HEK293T (cell line): Measurements from ENCODE around the gene SPATA4.

Experiments
- CTCF ChIA-PET: fragments of 350-600 bp; formaldehyde crosslinking; extraction: SDS; loops from one replicate; lab custom pipeline; 2021; ENCODE audit warnings: antibody characterized with exemption, inconsistent platforms; lab: Yijun Ruan, JAX
- POLR2A ChIA-PET: fragments of 350-600 bp; formaldehyde crosslinking; extraction: SDS; loops from one replicate; lab custom pipeline; 2020; ENCODE audit warnings: antibody characterized with exemption, inconsistent platforms; lab: Yijun Ruan, JAX
- DNase-seq: peaks from one replicate; pipeline ENCODE4 v3.0.0; 2012; ENCODE audit warnings: mixed read lengths; ENCODE audit errors: extremely low spot score
- ARNT ChIP-seq: fragments of 450-650 bp; IDR thresholded peaks from 2 replicates; pipeline ENCODE4 v1.6.1; 2017; ENCODE audit warnings: mild to moderate bottlenecking
- BHLHE40 ChIP-seq: fragments of 450-650 bp; IDR thresholded peaks from 2 replicates; pipeline ENCODE4 v1.6.1; 2016; ENCODE audit warnings: mild to moderate bottlenecking, moderate library complexity, borderline replicate concordance
- CTBP1 ChIP-seq: fragments of 450-650 bp; IDR thresholded peaks from 2 replicates; pipeline ENCODE4 v1.6.1; 2016; ENCODE audit warnings: borderline replicate concordance
- ELF4 ChIP-seq: fragments of 450-650 bp; IDR thresholded peaks from 2 replicates; pipeline ENCODE4 v1.6.1; 2017; ENCODE audit warnings: antibody characterized with exemption
- FOXA1 ChIP-seq: fragments of 450-650 bp; IDR thresholded peaks from 2 replicates; pipeline ENCODE4 v1.6.1; 2016; ENCODE audit warnings: mild to moderate bottlenecking
- FOXK2 ChIP-seq: fragments of 450-650 bp; IDR thresholded peaks from 2 replicates; pipeline ENCODE4 v1.6.1; 2016; ENCODE audit warnings: mild to moderate bottlenecking
- FOXM1 ChIP-seq: fragments of 450-650 bp; IDR thresholded peaks from 2 replicates; pipeline ENCODE4 v1.6.1; 2017; ENCODE audit warnings: mild to moderate bottlenecking, borderline replicate concordance
- HDGF ChIP-seq: fragments of 450-650 bp; IDR thresholded peaks from 2 replicates; pipeline ENCODE4 v1.6.1; 2017; ENCODE audit warnings: antibody characterized with exemption, borderline replicate concordance
- L3MBTL2 ChIP-seq: fragments of 450-650 bp; conservative IDR thresholded peaks from 2 replicates; pipeline ENCODE4 v1.6.1; 2016; ENCODE audit warnings: mild to moderate bottlenecking
- LEF1 ChIP-seq: fragments of 450-650 bp; IDR thresholded peaks from 2 replicates; pipeline ENCODE4 v1.6.1; 2017; ENCODE audit warnings: mild to moderate bottlenecking, borderline replicate concordance
- NFRKB ChIP-seq: fragments of 450-650 bp; IDR thresholded peaks from 2 replicates; pipeline ENCODE4 v1.6.1; 2016; ENCODE audit warnings: mild to moderate bottlenecking, moderate library complexity
- SP1 ChIP-seq: fragments of 450-650 bp; IDR thresholded peaks from 2 replicates; pipeline ENCODE4 v1.6.1; 2017
- SUZ12 ChIP-seq: fragments of 450-650 bp; IDR thresholded peaks from 2 replicates; pipeline ENCODE4 v1.6.1; 2016; ENCODE audit warnings: mild to moderate bottlenecking
- TARDBP ChIP-seq: fragments of 450-650 bp; IDR thresholded peaks from 2 replicates; pipeline ENCODE4 v1.6.1; 2016
- ZNF384 ChIP-seq: fragments of 450-650 bp; IDR thresholded peaks from 2 replicates; pipeline ENCODE4 v1.6.1; 2016
- TF ChIP-seq, protein P1 (sequence below): fragments of 450-650 bp; IDR thresholded peaks from 2 replicates; pipeline ENCODE4 v1.6.1; 2016

SPATA4 gene

DNA sequence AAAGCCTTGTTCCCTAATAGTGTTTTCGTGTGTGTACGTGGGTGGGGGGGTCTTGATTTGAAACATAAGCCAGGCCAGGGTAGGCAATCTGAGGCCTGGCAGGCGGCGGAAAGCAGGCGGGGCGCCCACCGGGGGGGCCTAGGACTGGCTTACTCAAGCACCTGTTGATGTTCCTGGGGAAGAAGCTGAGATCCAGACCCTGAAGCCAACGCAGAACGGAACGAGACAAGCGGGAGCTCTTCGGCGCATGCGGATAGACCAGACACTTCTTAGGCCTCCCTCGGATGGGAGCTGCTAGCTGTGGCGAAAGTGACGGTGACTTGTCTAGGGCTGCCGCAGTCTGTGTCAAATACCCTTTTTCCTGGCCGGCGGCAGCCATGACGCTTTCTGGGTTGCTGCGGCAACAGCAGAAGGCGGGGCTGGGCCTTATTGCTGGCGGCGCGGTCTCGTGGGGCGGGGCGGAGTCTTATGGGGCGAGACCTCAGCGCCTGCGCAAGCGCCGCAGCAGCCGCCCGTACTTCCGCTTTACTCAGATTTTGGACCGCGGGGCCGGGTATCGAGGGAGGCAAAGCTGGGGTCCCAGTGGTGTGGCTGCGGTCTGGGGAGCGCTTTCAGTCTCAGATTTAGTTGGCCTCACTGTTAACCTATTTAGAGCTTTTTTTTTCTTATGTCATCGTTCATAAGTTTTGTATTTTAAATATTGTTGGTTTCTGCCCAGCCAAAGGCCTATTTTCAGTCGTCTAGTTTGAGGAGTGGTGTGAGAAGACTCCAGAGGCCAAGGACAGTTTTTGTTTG is at the start of gene SPATA4:
Gene SPATA4, minus strand, starts transcription at position 402 of the 795 bp plus-strand sequence. Its CDS starts 23 bp downstream, at position 379.
- ChIA-PET POLR2A (interaction anchor here (0.9 to 2.5 kb wide), 10 partner anchors 9 to 1701 kb away, joined by 3 to 13 read pairs (median 4); partner anchors contain the start of genes SPCS3 and WDR17), CTCF (interaction anchor here (0.5 to 1.4 kb wide), 2 partner anchors 77 to 145 kb away, joined by 4 to 5 read pairs; no protein-coding TSS in a partner anchor)
- TF ChIP-seq SP1 (no peak), HDGF (no peak), ELF4 (peak; percentile 77), FOXA1 (no peak), NFRKB (no peak), TARDBP (no peak), ARNT (peak; percentile 51; the same call in 1 of the 2 replicates), FOXM1 (no peak), CTBP1 (no peak), ZNF384 (no peak), SUZ12 (no peak), L3MBTL2 (peak; percentile 64), LEF1 (no peak), BHLHE40 (no peak), FOXK2 (no peak)
- TF ChIP-seq, protein P1, sequence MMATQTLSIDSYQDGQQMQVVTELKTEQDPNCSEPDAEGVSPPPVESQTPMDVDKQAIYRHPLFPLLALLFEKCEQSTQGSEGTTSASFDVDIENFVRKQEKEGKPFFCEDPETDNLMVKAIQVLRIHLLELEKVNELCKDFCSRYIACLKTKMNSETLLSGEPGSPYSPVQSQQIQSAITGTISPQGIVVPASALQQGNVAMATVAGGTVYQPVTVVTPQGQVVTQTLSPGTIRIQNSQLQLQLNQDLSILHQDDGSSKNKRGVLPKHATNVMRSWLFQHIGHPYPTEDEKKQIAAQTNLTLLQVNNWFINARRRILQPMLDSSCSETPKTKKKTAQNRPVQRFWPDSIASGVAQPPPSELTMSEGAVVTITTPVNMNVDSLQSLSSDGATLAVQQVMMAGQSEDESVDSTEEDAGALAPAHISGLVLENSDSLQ = no peak
- DNase-seq = peak; percentile 93

DNA sequence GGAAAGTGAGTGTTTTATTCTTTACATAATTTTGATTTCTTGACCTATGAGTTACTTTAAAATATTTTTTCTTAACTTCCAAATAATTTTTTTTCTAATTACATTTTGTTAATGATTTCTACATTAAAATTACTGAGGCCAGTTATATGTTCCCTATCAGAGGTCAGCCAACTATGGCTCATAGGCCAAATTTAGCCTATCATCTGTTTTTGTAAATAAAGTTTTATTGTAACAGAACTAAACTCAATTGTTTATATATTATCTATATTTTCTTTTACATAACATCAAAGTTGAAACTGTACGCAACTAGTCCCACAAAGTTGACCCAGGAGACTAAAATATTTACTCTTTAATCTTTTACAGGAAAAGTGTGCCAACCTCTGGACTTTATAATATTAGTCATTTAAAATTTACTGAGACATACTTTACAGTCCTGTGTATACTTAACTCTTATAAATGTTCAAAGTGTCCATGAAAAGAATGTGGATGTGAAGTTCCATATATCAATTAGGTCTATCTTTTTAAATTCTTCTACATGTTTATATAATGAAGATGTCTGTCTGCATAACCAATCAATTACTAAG is 47.5 kb upstream of the SPATA4 start:
- DNase-seq = no peak
- TF ChIP-seq ARNT = no peak
- no peak for TF ChIP-seq FOXA1
- no peak for TF ChIP-seq TARDBP
- no peak for TF ChIP-seq SUZ12
- TF ChIP-seq ZNF384 = no peak
- TF ChIP-seq L3MBTL2 = no peak
- no peak for TF ChIP-seq FOXM1
- no peak for TF ChIP-seq ELF4
- TF ChIP-seq NFRKB = no peak
- no peak for TF ChIP-seq BHLHE40
- no peak for TF ChIP-seq CTBP1
- no peak for TF ChIP-seq HDGF
- TF ChIP-seq, protein P1 = no peak
- TF ChIP-seq FOXK2 = no peak
- no peak for TF ChIP-seq LEF1
- no peak for TF ChIP-seq SP1
- CTCF ChIA-PET = interaction anchor here (1.4 kb wide), 1 partner anchor 13 kb away, joined by 3 read pairs; no protein-coding TSS in a partner anchor
- POLR2A ChIA-PET = no interaction called here

DNA sequence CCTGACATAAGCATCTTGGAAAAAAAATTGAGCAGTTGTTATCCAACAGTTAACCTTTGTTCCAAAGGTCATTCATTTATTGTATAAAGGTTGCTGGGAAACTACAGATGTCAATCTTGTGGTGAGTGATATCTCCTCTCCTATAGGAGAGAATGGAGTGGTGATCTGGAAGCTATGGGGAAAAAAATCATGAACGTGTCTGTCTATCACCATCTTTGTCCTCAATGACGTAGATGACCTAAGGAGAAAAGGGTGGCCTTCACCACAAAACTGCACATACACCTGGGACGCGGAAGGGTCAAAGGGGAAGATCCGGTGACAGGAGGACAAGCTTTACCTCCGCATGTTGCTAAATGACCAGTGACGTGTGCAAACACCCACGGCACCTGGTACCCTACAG is 46.3 kb upstream of the SPATA4 start:
- ChIA-PET CTCF (no interaction called here), POLR2A (no interaction called here)
- TF ChIP-seq BHLHE40 = no peak
- TF ChIP-seq CTBP1 = no peak
- no peak for TF ChIP-seq ZNF384
- TF ChIP-seq NFRKB = no peak
- no peak for TF ChIP-seq SUZ12
- no peak for TF ChIP-seq FOXA1
- no peak for TF ChIP-seq FOXK2
- no peak for TF ChIP-seq SP1
- TF ChIP-seq ARNT = no peak
- TF ChIP-seq, protein P1 = no peak
- no peak for TF ChIP-seq FOXM1
- no peak for TF ChIP-seq LEF1
- TF ChIP-seq HDGF = no peak
- no peak for TF ChIP-seq TARDBP
- no peak for TF ChIP-seq ELF4
- TF ChIP-seq L3MBTL2 = no peak
- DNase-seq = no peak

DNA sequence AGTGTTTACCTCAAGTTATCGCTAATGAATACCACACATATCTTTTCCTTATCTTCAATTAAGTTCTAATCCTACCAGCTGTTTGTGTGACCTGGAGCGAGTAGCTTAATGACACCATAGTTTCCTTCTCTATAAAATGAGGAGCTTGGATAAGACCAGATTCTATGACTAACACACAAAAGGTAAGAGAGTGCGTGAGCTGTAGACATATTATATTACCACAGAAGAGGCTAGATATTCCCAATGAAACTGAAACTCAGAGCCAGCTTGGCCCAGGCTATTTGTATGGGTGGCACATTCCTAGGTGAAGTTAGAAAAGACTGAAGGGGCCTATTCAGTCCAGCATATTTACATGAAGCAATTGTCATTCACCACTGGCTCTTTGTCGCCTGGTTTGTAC is 43.4 kb upstream of the SPATA4 start:
- POLR2A ChIA-PET = interaction anchor here (0.9 to 1.6 kb wide), 3 partner anchors 9 to 80 kb away, joined by 4 to 5 read pairs (median 4); partner anchors contain the start of genes SPATA4 and SPCS3
- DNase-seq = no peak
- TF ChIP-seq LEF1 (no peak), SUZ12 (no peak), ARNT (no peak), SP1 (no peak), FOXA1 (no peak), CTBP1 (no peak), TARDBP (no peak), FOXK2 (no peak), L3MBTL2 (no peak), BHLHE40 (no peak), ZNF384 (no peak)
- TF ChIP-seq, protein P1 = no peak
- CTCF ChIA-PET = interaction anchor here (0.5 to 1.9 kb wide), 3 partner anchors 9 to 75 kb away, joined by 3 to 9 read pairs (median 6); no protein-coding TSS in a partner anchor
